SK-N-SH treated with all-trans-retinoic acid at 6 μM for 48 hours (cell line): ENCODE measurements around the gene VPS13D.

Experiments
- ARNTL ChIP-seq: fragments of 450-650 bp; formaldehyde crosslinking; IDR thresholded peaks from 2 replicates; pipeline ENCODE4 v1.5.0; 2020; ENCODE audit warnings: low read depth, mild to moderate bottlenecking, moderate library complexity, borderline replicate concordance
- ESRRG ChIP-seq: fragments of 250-450 bp; sonication (Bioruptor Pico); IDR thresholded peaks from 2 replicates; pipeline ENCODE4 v1.6.1; 2021; ENCODE audit warnings: mild to moderate bottlenecking
- GLIS3 ChIP-seq: fragments of 250-450 bp; sonication (Bioruptor Pico); IDR thresholded peaks from 2 replicates; pipeline ENCODE4 v1.5.0; 2020; ENCODE audit warnings: mild to moderate bottlenecking, moderate library complexity
- OSR1 ChIP-seq: fragments of 250-450 bp; sonication (Bioruptor Pico); IDR thresholded peaks from 2 replicates; pipeline ENCODE4 v1.8.0; 2022; ENCODE audit warnings: moderate library complexity, mild to moderate bottlenecking, inconsistent platforms
- RARB ChIP-seq: fragments of 250-450 bp; sonication (Bioruptor Pico); IDR thresholded peaks from 2 replicates; pipeline ENCODE4 v1.8.0; 2021; ENCODE audit warnings: mild to moderate bottlenecking, moderate library complexity
- SNAI2 ChIP-seq: fragments of 250-450 bp; sonication (Bioruptor Pico); IDR thresholded peaks from 2 replicates; pipeline ENCODE4 v1.5.0; 2020; ENCODE audit warnings: mild to moderate bottlenecking, moderate library complexity
- TCF4 ChIP-seq: fragments of 250-450 bp; sonication (Bioruptor Pico); IDR thresholded peaks from 2 replicates; pipeline ENCODE4 v1.8.0; 2021; ENCODE audit warnings: mild to moderate bottlenecking, moderate library complexity, borderline replicate concordance
- TOX ChIP-seq: fragments of 250-450 bp; sonication (Bioruptor Pico); IDR thresholded peaks from 2 replicates; pipeline ENCODE4 v1.8.0; 2021; ENCODE audit warnings: mild to moderate bottlenecking, moderate library complexity, borderline replicate concordance
- ZC3H10 ChIP-seq: fragments of 250-450 bp; sonication (Bioruptor Pico); IDR thresholded peaks from 2 replicates; pipeline ENCODE4 v1.5.1; 2021; ENCODE audit warnings: mild to moderate bottlenecking, moderate library complexity
- ZFP3 ChIP-seq: fragments of 250-450 bp; sonication (Bioruptor Pico); IDR thresholded peaks from 2 replicates; pipeline ENCODE4 v1.5.0; 2020; ENCODE audit warnings: mild to moderate bottlenecking, moderate library complexity
- ZFP30 ChIP-seq: fragments of 450-650 bp; formaldehyde crosslinking; IDR thresholded peaks from 2 replicates; pipeline ENCODE4 v1.5.0; 2022; ENCODE audit warnings: mild to moderate bottlenecking, moderate library complexity
- ZNF70 ChIP-seq: fragments of 450-650 bp; formaldehyde crosslinking; IDR thresholded peaks from 2 replicates; pipeline ENCODE4 v1.5.0; 2020; ENCODE audit warnings: mild to moderate bottlenecking, moderate library complexity
- ZNF8 ChIP-seq: fragments of 450-650 bp; formaldehyde crosslinking; IDR thresholded peaks from 2 replicates; pipeline ENCODE4 v1.5.0; 2020; ENCODE audit warnings: mild to moderate bottlenecking, moderate library complexity
- TF ChIP-seq, protein P1 (sequence below): fragments of 250-450 bp; sonication (Bioruptor Pico); IDR thresholded peaks from 2 replicates; pipeline ENCODE4 v1.8.0; 2020; ENCODE audit warnings: mild to moderate bottlenecking, moderate library complexity, borderline replicate concordance

DNA sequence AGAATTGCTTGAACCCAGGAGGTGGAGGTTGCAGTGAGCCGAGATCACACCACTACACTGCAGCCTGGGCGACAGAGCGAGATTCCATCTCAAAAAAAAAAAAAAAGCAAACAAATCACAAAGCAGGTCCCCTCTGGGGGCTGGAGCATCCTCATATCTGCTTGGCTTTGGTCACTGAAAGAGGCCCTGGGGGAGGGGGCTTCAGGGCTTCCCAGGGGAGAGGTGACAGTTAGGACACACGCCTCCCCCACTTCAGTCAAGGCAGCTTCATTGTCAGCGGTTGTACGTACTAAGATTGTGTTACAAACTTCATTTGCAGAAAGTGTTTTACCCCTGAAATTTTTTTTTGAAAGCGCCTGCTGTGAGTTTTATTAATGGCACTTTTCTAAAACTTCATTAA, 257.7 kb downstream of the VPS13D start:
- no peak for TF ChIP-seq ZFP30 (CRISPR knock-in tag)
- TF ChIP-seq OSR1 (CRISPR knock-in tag), result no peak
- no peak for TF ChIP-seq TOX (CRISPR knock-in tag)
- TF ChIP-seq, protein P1, sequence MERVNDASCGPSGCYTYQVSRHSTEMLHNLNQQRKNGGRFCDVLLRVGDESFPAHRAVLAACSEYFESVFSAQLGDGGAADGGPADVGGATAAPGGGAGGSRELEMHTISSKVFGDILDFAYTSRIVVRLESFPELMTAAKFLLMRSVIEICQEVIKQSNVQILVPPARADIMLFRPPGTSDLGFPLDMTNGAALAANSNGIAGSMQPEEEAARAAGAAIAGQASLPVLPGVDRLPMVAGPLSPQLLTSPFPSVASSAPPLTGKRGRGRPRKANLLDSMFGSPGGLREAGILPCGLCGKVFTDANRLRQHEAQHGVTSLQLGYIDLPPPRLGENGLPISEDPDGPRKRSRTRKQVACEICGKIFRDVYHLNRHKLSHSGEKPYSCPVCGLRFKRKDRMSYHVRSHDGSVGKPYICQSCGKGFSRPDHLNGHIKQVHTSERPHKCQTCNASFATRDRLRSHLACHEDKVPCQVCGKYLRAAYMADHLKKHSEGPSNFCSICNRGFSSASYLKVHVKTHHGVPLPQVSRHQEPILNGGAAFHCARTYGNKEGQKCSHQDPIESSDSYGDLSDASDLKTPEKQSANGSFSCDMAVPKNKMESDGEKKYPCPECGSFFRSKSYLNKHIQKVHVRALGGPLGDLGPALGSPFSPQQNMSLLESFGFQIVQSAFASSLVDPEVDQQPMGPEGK (CRISPR knock-in tag), result no peak
- TF ChIP-seq ZNF8 (CRISPR knock-in tag), result no peak
- TF ChIP-seq GLIS3 (CRISPR knock-in tag), result no peak
- no peak for TF ChIP-seq RARB (CRISPR knock-in tag)
- no peak for TF ChIP-seq ARNTL
- TF ChIP-seq ZFP3 (CRISPR knock-in tag), result no peak
- no peak for TF ChIP-seq TCF4 (CRISPR knock-in tag)
- no peak for TF ChIP-seq SNAI2 (CRISPR knock-in tag)
- no peak for TF ChIP-seq ESRRG (CRISPR knock-in tag)
- TF ChIP-seq ZNF70 (CRISPR knock-in tag), result no peak
- TF ChIP-seq ZC3H10, result no peak
